ENCODE data around the gene BBS9. TPM values are rescaled to one million over a fixed set of nuclear protein-coding genes. Genes with fewer than 3 reads are reported as not detected.

Gene BBS9
- total RNA-seq, 1 experiment from 2014 or later = 5.7 TPM

- no peaks in the 10 kb centered on the region for H3K9me3 ChIP-seq (ENCODE audit: low read length)
Measured at GRCh38 chr7:33651998-33652515, 522.7 kb downstream of the BBS9 start.

DNA sequence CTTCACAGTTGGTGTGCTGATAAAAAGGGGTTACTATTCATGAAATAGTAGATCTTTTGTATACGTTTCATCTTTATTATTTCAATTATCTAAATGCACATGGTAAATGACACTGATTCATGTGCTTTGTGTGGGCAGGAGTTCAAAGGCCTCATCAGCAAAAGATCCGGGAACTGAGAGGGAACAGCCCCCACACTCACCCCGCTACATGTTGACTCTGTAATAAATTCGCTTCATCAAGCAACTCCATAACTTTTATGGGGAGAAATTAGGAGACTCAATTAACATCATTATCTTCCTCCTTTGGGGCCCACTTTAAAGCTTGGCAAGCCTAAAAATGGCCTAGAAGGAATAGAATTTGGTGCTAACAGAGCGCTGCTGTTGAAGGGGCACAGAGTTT is 525.3 kb downstream of the BBS9 start:
- CTCF ChIA-PET = no interaction called here
- TF ChIP-seq EZH2phosphoT487 (IDR thresholded peaks at IDR 0.05; ENCODE audit: borderline replicate concordance, low read length) (no peak), EZH2 (IDR thresholded peaks at IDR 0.05; ENCODE audit: low read length, unreplicated experiment) (no peak)
- TF ChIP-seq, protein P1, sequence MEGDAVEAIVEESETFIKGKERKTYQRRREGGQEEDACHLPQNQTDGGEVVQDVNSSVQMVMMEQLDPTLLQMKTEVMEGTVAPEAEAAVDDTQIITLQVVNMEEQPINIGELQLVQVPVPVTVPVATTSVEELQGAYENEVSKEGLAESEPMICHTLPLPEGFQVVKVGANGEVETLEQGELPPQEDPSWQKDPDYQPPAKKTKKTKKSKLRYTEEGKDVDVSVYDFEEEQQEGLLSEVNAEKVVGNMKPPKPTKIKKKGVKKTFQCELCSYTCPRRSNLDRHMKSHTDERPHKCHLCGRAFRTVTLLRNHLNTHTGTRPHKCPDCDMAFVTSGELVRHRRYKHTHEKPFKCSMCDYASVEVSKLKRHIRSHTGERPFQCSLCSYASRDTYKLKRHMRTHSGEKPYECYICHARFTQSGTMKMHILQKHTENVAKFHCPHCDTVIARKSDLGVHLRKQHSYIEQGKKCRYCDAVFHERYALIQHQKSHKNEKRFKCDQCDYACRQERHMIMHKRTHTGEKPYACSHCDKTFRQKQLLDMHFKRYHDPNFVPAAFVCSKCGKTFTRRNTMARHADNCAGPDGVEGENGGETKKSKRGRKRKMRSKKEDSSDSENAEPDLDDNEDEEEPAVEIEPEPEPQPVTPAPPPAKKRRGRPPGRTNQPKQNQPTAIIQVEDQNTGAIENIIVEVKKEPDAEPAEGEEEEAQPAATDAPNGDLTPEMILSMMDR (conservative IDR thresholded peaks at IDR 0.05; ENCODE audit: low read depth, low read length) = no peak
- intact Hi-C loops (cut with micrococcal nuclease) = no loop called here
- Histone ChIP-seq H3K79me2 (ENCODE audit: low read length) (no peaks in the 10 kb centered on the region), H3K36me3 (ENCODE audit: low read depth, low read length) (no peaks in the 10 kb centered on the region), H2AFZ (ENCODE audit: low read length) (no peak overlapping the region), H3K4me3 (ENCODE audit: low read length) (no peak overlapping the region), H3K4me1 (ENCODE audit: insufficient read depth, low read length) (no peaks in the 10 kb centered on the region), H3K4me2 (ENCODE audit: low read length) (no peak overlapping the region), H3K27me3 (ENCODE audit: low read length) (no peaks in the 10 kb centered on the region), H3K9ac (ENCODE audit: low read length) (no peak overlapping the region), H3K9me2 (replicated peaks; ENCODE audit: low read length) (no peaks in the 10 kb centered on the region), H3K9me3 (ENCODE audit: low read length) (no peaks in the 10 kb centered on the region), H4K20me1 (ENCODE audit: low read length) (no peaks in the 10 kb centered on the region), H3F3A (ENCODE audit: low read length, unreplicated experiment) (no peaks in the 10 kb centered on the region), H3K27ac (ENCODE audit: low read length) (no peak overlapping the region)
- POLR2A ChIA-PET (ENCODE audit: unreplicated experiment) = interaction anchor here (0.5 kb wide), 1 partner anchor 190 kb away, joined by 10 read pairs; no protein-coding TSS in a partner anchor
- DNase-seq (no peak), ATAC-seq (no peak)
- BruUV-seq (replicated peaks) = no TSS peak

More at GRCh38 chr7:33651998-33652515, 522.7 kb downstream of the BBS9 start:
- BruUV-seq (replicated peaks) = no TSS peak
- TF ChIP-seq EZH2 (IDR thresholded peaks at IDR 0.05; ENCODE audit: low read length, unreplicated experiment) (no peak), EZH2phosphoT487 (IDR thresholded peaks at IDR 0.05; ENCODE audit: borderline replicate concordance, low read length) (no peak)
- TF ChIP-seq, protein P1 (conservative IDR thresholded peaks at IDR 0.05; ENCODE audit: low read depth, low read length) = no peak
- ATAC-seq (no peak), DNase-seq (no peak)
- H3K27ac ChIP-seq (ENCODE audit: low read length) = no peak overlapping the region
- H3K79me2 ChIP-seq (ENCODE audit: low read length) = no peaks in the 10 kb centered on the region
- H3K4me2 ChIP-seq (ENCODE audit: low read length) = no peak overlapping the region
- no peaks in the 10 kb centered on the region for H3K36me3 ChIP-seq (ENCODE audit: low read depth, low read length)
- H3K9me2 ChIP-seq (replicated peaks; ENCODE audit: low read length) = no peaks in the 10 kb centered on the region
- H4K20me1 ChIP-seq (ENCODE audit: low read length) = no peaks in the 10 kb centered on the region
- no peak overlapping the region for H3K9ac ChIP-seq (ENCODE audit: low read length)
- H3F3A ChIP-seq (ENCODE audit: low read length, unreplicated experiment) = no peaks in the 10 kb centered on the region
- H3K4me3 ChIP-seq (ENCODE audit: low read length) = no peak overlapping the region
- no peak overlapping the region for H2AFZ ChIP-seq (ENCODE audit: low read length)
- intact Hi-C loops (cut with micrococcal nuclease) = no loop called here
- ChIA-PET CTCF (no interaction called here), POLR2A (ENCODE audit: unreplicated experiment) (no interaction called here)
- no peaks in the 10 kb centered on the region for H3K4me1 ChIP-seq (ENCODE audit: insufficient read depth, low read length)
- no peaks in the 10 kb centered on the region for H3K27me3 ChIP-seq (ENCODE audit: low read length)

Other genes with a start within 250 kb of the BBS9 start
- 16.3 and 17.9 TPM in 2 replicates for gene KBTBD2, start 237.8 kb upstream of the BBS9 start, total RNA-seq (2014; rRNA removed)
- gene FKBP9, start 172.1 kb upstream of the BBS9 start, total RNA-seq (2014; rRNA removed) = 62.3 and 63.4 TPM in 2 replicates
- gene NT5C3A, start 66.8 kb upstream of the BBS9 start, total RNA-seq (2014; rRNA removed) = 34.3 and 35.0 TPM in 2 replicates
- 24.6 and 33.9 TPM in 2 replicates for gene RP9, start 20.2 kb upstream of the BBS9 start, total RNA-seq (2014; rRNA removed)